HUES48 (cell line): ENCODE measurements around the gene TEX54.
A peak's percentile ranks its signal among the peaks of the same experiment; 100 is the strongest.
"Not testable (repeated sequence)": the region's sequence is repeated elsewhere in the genome, so short reads cannot be mapped to it uniquely, and the experiment has no call there.

ENCODE experiments used
- H3K27ac ChIP-seq: one replicate; pipeline ENCODE4 v1.7.0; 2013; ENCODE audit warnings: low read depth, low read length, inconsistent platforms
- H3K27me3 ChIP-seq: 2 replicates; pipeline ENCODE4 v1.6.1; 2013; ENCODE audit warnings: mild to moderate bottlenecking, low read length; ENCODE audit not compliant: control insufficient read depth, insufficient read depth
- H3K36me3 ChIP-seq: 2 replicates; pipeline ENCODE4 v1.6.1; 2013; ENCODE audit warnings: low read length; ENCODE audit not compliant: control insufficient read depth, insufficient read depth
- H3K4me1 ChIP-seq: 2 replicates; pipeline ENCODE4 v1.6.1; 2013; ENCODE audit warnings: mild to moderate bottlenecking, low read length; ENCODE audit not compliant: control insufficient read depth, insufficient read depth
- H3K4me3 ChIP-seq: 2 replicates; pipeline ENCODE4 v1.5.1; 2013; ENCODE audit warnings: mild to moderate bottlenecking, low read depth, low read length
- H3K9ac ChIP-seq: 2 replicates; pipeline ENCODE4 v1.6.1; 2013; ENCODE audit warnings: mild to moderate bottlenecking, low read depth, low read length, moderate library complexity
- H3K9me3 ChIP-seq: 2 replicates; pipeline ENCODE4 v1.6.1; 2013; ENCODE audit warnings: low read length; ENCODE audit not compliant: control insufficient read depth, insufficient read depth

The TEX54 gene

GRCh38 chr11:62842891-62843290 lies 10.2 kb upstream of the TEX54 start:
- not testable (repeated sequence) for H3K4me1 ChIP-seq, H3K36me3 ChIP-seq, H3K27me3 ChIP-seq, H3K9me3 ChIP-seq
- H3K27ac ChIP-seq, result peak overlapping the region; percentile 98
- peak overlapping the region; percentile 91; the same call in 1 of the 2 replicates for H3K9ac ChIP-seq
- H3K4me3 ChIP-seq, result peak overlapping the region; percentile 58

GRCh38 chr11:62842171-62842741 lies 9.6 kb upstream of the TEX54 start:
- peaks cover 8% of the 10 kb centered on the region for H3K4me1 ChIP-seq
- peaks cover 8% of the 10 kb centered on the region for H3K36me3 ChIP-seq
- H3K4me3 ChIP-seq, result peak overlapping the region; percentile 58
- peak overlapping the region; percentile 98 for H3K27ac ChIP-seq
- H3K9me3 ChIP-seq, result no peaks in the 10 kb centered on the region
- H3K27me3 ChIP-seq, result no peaks in the 10 kb centered on the region
- H3K9ac ChIP-seq, result peak overlapping the region; percentile 91

GRCh38 chr11:62841361-62842170 lies 8.9 kb upstream of the TEX54 start:
- no peaks in the 10 kb centered on the region for H3K9me3 ChIP-seq
- H3K4me3 ChIP-seq, result peak overlapping the region; percentile 92
- H3K27me3 ChIP-seq, result no peaks in the 10 kb centered on the region
- H3K9ac ChIP-seq, result peak overlapping the region; percentile 91
- H3K4me1 ChIP-seq, result peaks cover 8% of the 10 kb centered on the region
- H3K36me3 ChIP-seq, result peaks cover 13% of the 10 kb centered on the region
- H3K27ac ChIP-seq, result peak overlapping the region; percentile 98

GRCh38 chr11:62840721-62841360 lies 8.2 kb upstream of the TEX54 start:
- peak overlapping the region; percentile 97 for H3K27ac ChIP-seq
- peak overlapping the region; percentile 92 for H3K4me3 ChIP-seq
- H3K9me3 ChIP-seq, H3K4me1 ChIP-seq, H3K27me3 ChIP-seq: not testable (repeated sequence)
- H3K36me3 ChIP-seq, result peaks cover 20% of the 10 kb centered on the region
- peak overlapping the region; percentile 82 for H3K9ac ChIP-seq

GRCh38 chr11:62839050-62839945 lies 6.7 kb upstream of the TEX54 start, which contains the start of gene WDR74:
WDR74 (minus strand) TSS chr11:62839590; CDS start chr11:62839570, 20 bp downstream.
- Histone ChIP-seq H3K36me3 (peaks cover 35% of the 10 kb centered on the region), H3K9ac (peak within 1 kb of the TSS; percentile 91), H3K27me3 (no peaks in the 10 kb centered on the region), H3K4me1 (peaks cover 8% of the 10 kb centered on the region), H3K27ac (peak within 1 kb of the TSS; percentile 97), H3K9me3 (no peaks in the 10 kb centered on the region), H3K4me3 (peak within 1 kb of the TSS; percentile 92)

- no peak overlapping the region for H3K9ac ChIP-seq
- no peaks in the 10 kb centered on the region for H3K27me3 ChIP-seq
- H3K36me3 ChIP-seq, result peaks cover 50% of the 10 kb centered on the region
- H3K4me3 ChIP-seq, result no peak overlapping the region
- no peak overlapping the region for H3K27ac ChIP-seq
- no peaks in the 10 kb centered on the region for H3K9me3 ChIP-seq
- peaks cover 3% of the 10 kb centered on the region; the same call in 1 of the 2 replicates for H3K4me1 ChIP-seq
Observed at GRCh38 chr11:62835336-62835735, 2.7 kb upstream of the TEX54 start.

GRCh38 chr11:62831520-62832335 lies 913 bp downstream of the TEX54 start, which contains the start of gene STX5:
STX5 (minus strand) TSS chr11:62832051; CDS start chr11:62831243, 808 bp downstream.
- Histone ChIP-seq H3K9ac (peak within 1 kb of the TSS; percentile 92), H3K27me3 (no peaks in the 10 kb centered on the region), H3K4me1 (peaks cover 3% of the 10 kb centered on the region; the same call in 1 of the 2 replicates), H3K9me3 (no peaks in the 10 kb centered on the region), H3K36me3 (peaks cover 62% of the 10 kb centered on the region), H3K4me3 (peak within 1 kb of the TSS; percentile 87), H3K27ac (peak within 1 kb of the TSS; percentile 94)

GRCh38 chr11:62830904-62831519 lies 1.6 kb downstream of the TEX54 start:
- H3K9ac ChIP-seq, result peak overlapping the region; percentile 56; the same call in 1 of the 2 replicates
- peaks cover 3% of the 10 kb centered on the region; the same call in 1 of the 2 replicates for H3K4me1 ChIP-seq
- peak overlapping the region; percentile 87 for H3K4me3 ChIP-seq
- peaks cover 57% of the 10 kb centered on the region for H3K36me3 ChIP-seq
- H3K27ac ChIP-seq, result peak overlapping the region; percentile 94
- H3K27me3 ChIP-seq, result no peaks in the 10 kb centered on the region
- H3K9me3 ChIP-seq, result no peaks in the 10 kb centered on the region

GRCh38 chr11:62828130-62828529 lies 4.5 kb downstream of the TEX54 start:
- H3K9me3 ChIP-seq, H3K27me3 ChIP-seq, H3K4me3 ChIP-seq, H3K9ac ChIP-seq, H3K4me1 ChIP-seq, H3K27ac ChIP-seq: not testable (repeated sequence)
- peaks cover 57% of the 10 kb centered on the region for H3K36me3 ChIP-seq
